ENCODE measurements around the gene DNAI1.
A peak's percentile ranks its signal among the peaks of the same experiment; 100 is the strongest.

The DNAI1 gene

DNA sequence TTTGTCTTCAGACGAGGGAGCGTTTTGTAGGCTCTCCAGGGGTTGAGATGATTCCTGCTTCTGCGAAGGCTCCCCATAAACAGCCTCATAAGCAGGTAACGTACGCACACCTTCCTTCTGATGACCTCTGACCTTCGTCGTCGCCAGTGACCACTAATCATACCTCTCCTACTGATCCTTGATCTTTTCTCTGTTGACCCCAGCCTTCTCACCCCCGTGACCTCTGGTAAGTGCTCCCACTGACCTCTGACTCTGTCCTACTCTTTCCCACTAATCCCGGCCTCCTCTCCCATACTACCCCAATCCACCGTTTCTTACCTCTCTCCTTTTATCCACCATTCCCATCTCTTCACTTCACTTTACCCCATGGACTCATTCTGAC, 345 bp downstream of the DNAI1 start:
- no peak overlapping the region for H3K27ac ChIP-seq
- TF ChIP-seq, protein P1, sequence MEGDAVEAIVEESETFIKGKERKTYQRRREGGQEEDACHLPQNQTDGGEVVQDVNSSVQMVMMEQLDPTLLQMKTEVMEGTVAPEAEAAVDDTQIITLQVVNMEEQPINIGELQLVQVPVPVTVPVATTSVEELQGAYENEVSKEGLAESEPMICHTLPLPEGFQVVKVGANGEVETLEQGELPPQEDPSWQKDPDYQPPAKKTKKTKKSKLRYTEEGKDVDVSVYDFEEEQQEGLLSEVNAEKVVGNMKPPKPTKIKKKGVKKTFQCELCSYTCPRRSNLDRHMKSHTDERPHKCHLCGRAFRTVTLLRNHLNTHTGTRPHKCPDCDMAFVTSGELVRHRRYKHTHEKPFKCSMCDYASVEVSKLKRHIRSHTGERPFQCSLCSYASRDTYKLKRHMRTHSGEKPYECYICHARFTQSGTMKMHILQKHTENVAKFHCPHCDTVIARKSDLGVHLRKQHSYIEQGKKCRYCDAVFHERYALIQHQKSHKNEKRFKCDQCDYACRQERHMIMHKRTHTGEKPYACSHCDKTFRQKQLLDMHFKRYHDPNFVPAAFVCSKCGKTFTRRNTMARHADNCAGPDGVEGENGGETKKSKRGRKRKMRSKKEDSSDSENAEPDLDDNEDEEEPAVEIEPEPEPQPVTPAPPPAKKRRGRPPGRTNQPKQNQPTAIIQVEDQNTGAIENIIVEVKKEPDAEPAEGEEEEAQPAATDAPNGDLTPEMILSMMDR (IDR thresholded peaks at IDR 0.05) = no peak
- no peak for DNase-seq (ENCODE audit: low spot score)
- peak overlapping the region; percentile 90 for H3K4me3 ChIP-seq

- no peak for DNase-seq (ENCODE audit: low spot score)
- TF ChIP-seq, protein P1 (IDR thresholded peaks at IDR 0.05) = no peak
- H3K4me3 ChIP-seq = no peak overlapping the region
- H3K27ac ChIP-seq = no peak overlapping the region
These were observed 751 bp downstream of the DNAI1 start for GRCh38 chr9:34459356-34459755.

- no peak for DNase-seq (ENCODE audit: low spot score)
- no peak overlapping the region for H3K27ac ChIP-seq
- no peak overlapping the region for H3K4me3 ChIP-seq
- TF ChIP-seq, protein P1 (IDR thresholded peaks at IDR 0.05) = no peak
These were observed 1.3 kb downstream of the DNAI1 start for GRCh38 chr9:34459941-34460340.

- TF ChIP-seq, protein P1 (IDR thresholded peaks at IDR 0.05) = no peak
- no peak overlapping the region for H3K4me3 ChIP-seq
- no peak for DNase-seq (ENCODE audit: low spot score)
- H3K27ac ChIP-seq = no peak overlapping the region
These were observed 4.7 kb downstream of the DNAI1 start for GRCh38 chr9:34463098-34463900.

DNA sequence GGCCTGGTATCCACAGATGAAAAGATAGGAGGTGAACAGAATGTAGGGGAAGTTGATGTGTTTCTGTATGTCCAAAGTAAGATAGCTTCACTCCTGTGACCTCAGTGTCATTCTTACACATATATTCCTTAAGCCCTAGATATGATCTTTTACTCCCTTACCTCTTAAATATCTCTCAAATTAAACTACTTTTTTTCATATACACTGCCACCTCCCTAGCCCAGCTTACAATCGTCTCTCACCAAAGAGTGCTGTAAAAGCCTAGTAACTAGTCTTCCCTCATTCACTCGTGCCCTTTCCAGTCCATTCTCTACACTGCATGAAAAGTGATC, 5.3 kb downstream of the DNAI1 start:
- TF ChIP-seq, protein P1 (IDR thresholded peaks at IDR 0.05) = no peak
- DNase-seq (ENCODE audit: low spot score) = no peak
- no peak overlapping the region for H3K27ac ChIP-seq
- no peak overlapping the region for H3K4me3 ChIP-seq

GRCh38 chr9:34464571-34464970, 6.0 kb downstream of the DNAI1 start:
- no peak for DNase-seq (ENCODE audit: low spot score)
- H3K4me3 ChIP-seq = no peak overlapping the region
- H3K27ac ChIP-seq = no peak overlapping the region
- TF ChIP-seq, protein P1 (IDR thresholded peaks at IDR 0.05) = no peak

- TF ChIP-seq, protein P1 (IDR thresholded peaks at IDR 0.05) = no peak
These were observed 6.9 kb downstream of the DNAI1 start for GRCh38 chr9:34465468-34465867.

More at GRCh38 chr9:34465468-34465867, 6.9 kb downstream of the DNAI1 start:
- DNase-seq (ENCODE audit: low spot score) = no peak
- no peak overlapping the region for H3K27ac ChIP-seq
- no peak overlapping the region for H3K4me3 ChIP-seq
